Measurements from ENCODE around the gene SLC10A1. TPM values are rescaled to one million over a fixed set of nuclear protein-coding genes. Genes with fewer than 3 reads are reported as not detected.

The SLC10A1 gene
- total RNA-seq = not detected

DNA sequence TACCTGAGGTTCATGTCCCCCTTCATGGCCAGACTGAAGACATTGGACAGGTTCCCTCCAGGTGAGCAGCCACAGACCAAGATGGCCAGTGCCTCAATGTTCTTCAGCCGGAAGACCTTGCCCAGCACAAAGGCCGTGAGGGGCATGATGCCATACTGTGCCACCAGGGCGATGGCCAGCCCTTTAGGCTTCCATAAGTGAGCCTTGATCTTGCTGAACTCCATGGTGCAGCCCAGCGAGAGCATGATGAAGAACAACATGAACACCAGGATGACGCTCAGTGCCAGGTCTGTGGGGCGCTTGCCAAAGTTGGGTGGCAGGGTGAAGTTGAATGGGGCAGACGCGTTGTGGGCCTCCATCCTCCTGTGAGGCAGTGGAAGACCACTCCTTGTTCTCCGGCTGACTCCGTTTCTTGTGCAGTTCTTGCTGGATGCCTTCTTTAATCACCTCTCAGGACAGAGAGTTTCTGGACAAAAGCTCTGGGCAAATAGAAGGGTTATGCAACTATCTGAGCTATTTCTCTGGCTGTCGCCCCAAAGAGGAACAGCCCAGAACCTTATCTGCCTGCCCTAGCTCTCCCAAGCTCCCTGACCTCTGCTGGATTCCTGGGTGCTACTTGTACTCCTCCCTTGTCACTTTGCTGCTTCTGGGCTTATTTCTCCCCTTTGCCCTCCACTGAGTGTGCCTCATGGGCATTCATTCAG, at the start of gene SLC10A1:
Gene SLC10A1 (minus strand): TSS at position 445 of the 704 bp plus-strand sequence. CDS start 86 bp downstream, at position 359.
- TF ChIP-seq CTCF (IDR thresholded peaks at IDR 0.05) (no peak), POLR2A (IDR thresholded peaks at IDR 0.05) (no peak)
- WGBS, 2 donors = 91 to 93% methylated on average over 11 of the region's 11 CpGs
- DNase-seq (ENCODE audit: low spot score in 2 of 2) = no peak
- intact Hi-C loops (cut with DNase I; ENCODE audit: low total_unique reads) = no loop called here
- H3K4me3 ChIP-seq (ENCODE audit: low read depth, poor library complexity, severe bottlenecking) = no peak within 1 kb of the TSS

GRCh38 chr14:69845787-69846186, 48.7 kb upstream of the SLC10A1 start:
- 33 to 36% methylated on average over 5 of the region's 5 CpGs for WGBS, 2 donors
- TF ChIP-seq CTCF (IDR thresholded peaks at IDR 0.05) = no peak
- no peak for TF ChIP-seq POLR2A (IDR thresholded peaks at IDR 0.05)
- H3K4me3 ChIP-seq (ENCODE audit: low read depth, poor library complexity, severe bottlenecking) = no peak overlapping the region
- intact Hi-C loops (cut with DNase I; ENCODE audit: low total_unique reads) = no loop called here
- no peak for DNase-seq (ENCODE audit: low spot score in 2 of 2)

GRCh38 chr14:69845050-69845581, 48.1 kb upstream of the SLC10A1 start:
- no peak overlapping the region for H3K4me3 ChIP-seq (ENCODE audit: low read depth, poor library complexity, severe bottlenecking)
- intact Hi-C loops (cut with DNase I; ENCODE audit: low total_unique reads) = no loop called here
- no peak for DNase-seq (ENCODE audit: low spot score in 2 of 2)
- no peak for TF ChIP-seq CTCF (IDR thresholded peaks at IDR 0.05)
- no peak for TF ChIP-seq POLR2A (IDR thresholded peaks at IDR 0.05)
- 64 to 65% methylated on average over 2 of the region's 2 CpGs for WGBS, 2 donors

- no peak overlapping the region for H3K4me3 ChIP-seq (ENCODE audit: low read depth, poor library complexity, severe bottlenecking)
- TF ChIP-seq POLR2A (IDR thresholded peaks at IDR 0.05) (no peak), CTCF (IDR thresholded peaks at IDR 0.05) (no peak)
- intact Hi-C loops (cut with DNase I; ENCODE audit: low total_unique reads) = no loop called here
- DNase-seq (ENCODE audit: low spot score in 2 of 2) = no peak
- 80 to 84% methylated on average over 2 of the region's 2 CpGs for WGBS, 2 donors
Measured at GRCh38 chr14:69844171-69844570, 47.1 kb upstream of the SLC10A1 start.

DNA sequence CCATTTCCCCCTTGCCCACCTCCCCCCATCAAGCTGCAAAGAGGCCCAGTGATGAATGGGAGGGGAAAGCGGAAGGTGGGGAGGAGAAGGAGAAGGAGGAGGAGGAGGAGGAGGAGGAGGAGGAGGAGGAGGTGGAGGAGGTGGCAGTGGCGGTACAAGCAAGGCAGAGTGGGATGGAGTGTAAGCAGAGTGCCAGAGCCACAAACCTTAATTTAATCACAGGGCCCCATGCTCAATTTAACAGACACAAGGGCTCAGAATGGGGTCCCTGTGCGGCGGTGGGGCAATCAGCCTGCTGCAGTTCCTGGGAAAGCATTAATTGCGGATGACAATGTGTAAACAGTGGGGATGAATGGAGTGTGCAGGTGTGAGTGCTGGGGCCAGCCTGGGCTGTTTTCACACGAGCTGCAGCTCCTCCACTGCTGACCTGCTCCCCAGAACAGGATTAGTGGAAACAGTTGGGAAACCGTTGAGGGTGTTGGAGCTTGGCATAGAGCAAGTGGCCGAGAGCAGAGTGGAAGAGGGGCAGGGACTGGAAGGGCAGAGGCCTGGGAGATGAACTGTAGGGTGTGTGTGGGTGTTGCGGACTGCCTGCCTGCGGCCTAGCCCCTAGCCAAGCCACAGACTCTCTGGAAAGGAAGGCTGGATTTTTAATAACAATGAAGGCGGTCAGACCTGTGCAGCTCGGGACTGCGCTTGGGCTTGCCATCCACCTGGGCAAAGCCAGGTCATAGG, 45.8 kb upstream of the SLC10A1 start:
- no peak for DNase-seq (ENCODE audit: low spot score in 2 of 2)
- TF ChIP-seq CTCF (IDR thresholded peaks at IDR 0.05) = no peak
- no peak for TF ChIP-seq POLR2A (IDR thresholded peaks at IDR 0.05)
- WGBS, 2 donors = 59 to 71% methylated on average over 13 of the region's 13 CpGs
- intact Hi-C loops (cut with DNase I; ENCODE audit: low total_unique reads) = no loop called here
- no peak overlapping the region for H3K4me3 ChIP-seq (ENCODE audit: low read depth, poor library complexity, severe bottlenecking)
